ENCODE results near the gene XYLB.

The XYLB gene

DNA sequence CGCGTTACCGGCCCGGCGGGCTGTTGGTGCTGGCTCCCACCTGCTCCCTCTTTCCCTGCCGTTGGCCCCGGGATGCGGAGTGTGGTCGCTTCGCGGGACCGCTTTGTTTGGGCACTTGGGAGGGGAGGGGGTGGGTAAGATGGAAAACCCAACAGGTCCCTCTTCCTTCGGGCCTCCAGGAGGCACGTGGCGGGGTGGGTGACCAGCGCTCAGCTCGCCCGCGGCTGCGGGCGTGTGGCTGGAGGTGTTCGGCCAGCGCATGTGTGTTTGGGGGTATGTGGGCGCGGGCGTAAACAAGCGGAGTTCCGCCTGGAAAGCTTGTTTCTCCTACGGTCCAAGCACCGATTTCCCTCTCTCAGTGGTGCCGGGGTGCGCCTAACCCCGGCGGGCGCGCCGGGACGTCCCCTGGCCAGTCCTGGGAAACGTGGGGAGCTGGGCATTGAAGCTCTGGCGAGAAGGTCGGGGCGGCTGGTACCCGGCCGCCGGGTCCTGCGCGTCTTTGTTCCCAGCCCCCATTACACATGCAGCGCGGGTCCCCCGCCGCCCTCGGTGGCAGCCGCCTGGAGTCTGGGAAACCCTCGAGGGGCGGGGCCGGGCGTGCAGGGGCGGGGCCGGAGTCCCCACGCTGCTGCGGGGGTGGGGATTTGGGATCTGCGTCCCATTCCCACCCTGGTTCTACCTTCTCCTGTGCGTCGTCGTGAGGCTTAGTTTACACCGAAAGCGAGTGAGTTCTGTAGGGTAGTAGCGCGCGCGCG, 108.5 kb downstream of the XYLB start:
- DNase-seq (ENCODE audit: low read depth in 2 of 2) = peak; percentile 17 to 29

DNA sequence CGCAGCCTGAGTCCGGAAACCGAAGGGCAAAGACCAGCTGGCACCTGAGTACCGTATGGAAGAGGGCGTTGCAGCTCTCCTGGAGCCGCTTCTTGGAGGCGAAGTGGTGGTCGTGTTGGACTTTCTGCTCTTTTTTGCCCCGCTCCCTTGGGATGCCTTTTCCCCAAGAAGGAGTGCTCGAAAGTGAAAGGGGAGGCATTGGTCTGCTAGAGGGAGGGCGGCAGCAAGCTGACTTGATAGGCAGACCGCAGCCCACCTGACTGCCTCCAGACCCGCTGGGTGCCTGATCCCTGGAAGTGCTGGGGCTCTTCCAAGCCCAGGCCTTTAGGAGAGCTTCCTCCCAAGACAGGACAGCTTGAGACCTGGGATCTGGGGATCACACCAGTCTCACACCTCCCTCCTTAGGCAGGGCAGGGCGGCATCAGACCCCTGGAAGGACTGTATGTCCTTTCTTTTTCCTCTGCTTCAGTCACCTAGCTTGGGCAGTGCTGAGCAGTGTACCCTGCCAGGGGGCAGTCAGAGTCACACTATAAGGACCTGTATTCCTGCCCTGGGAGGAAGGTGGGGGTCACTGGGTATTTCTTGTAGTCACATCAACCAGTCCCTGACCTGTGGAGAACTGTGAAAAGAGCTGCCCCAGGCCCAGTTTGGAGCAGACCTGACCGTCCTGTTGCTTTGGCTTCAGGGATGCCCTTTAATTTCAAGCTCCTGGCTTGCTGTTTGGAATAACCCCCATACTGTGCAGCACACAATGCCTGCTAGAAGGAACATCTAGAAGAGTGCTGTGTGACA, 109.2 kb downstream of the XYLB start:
- no peak for DNase-seq (ENCODE audit: low read depth in 2 of 2)

DNA sequence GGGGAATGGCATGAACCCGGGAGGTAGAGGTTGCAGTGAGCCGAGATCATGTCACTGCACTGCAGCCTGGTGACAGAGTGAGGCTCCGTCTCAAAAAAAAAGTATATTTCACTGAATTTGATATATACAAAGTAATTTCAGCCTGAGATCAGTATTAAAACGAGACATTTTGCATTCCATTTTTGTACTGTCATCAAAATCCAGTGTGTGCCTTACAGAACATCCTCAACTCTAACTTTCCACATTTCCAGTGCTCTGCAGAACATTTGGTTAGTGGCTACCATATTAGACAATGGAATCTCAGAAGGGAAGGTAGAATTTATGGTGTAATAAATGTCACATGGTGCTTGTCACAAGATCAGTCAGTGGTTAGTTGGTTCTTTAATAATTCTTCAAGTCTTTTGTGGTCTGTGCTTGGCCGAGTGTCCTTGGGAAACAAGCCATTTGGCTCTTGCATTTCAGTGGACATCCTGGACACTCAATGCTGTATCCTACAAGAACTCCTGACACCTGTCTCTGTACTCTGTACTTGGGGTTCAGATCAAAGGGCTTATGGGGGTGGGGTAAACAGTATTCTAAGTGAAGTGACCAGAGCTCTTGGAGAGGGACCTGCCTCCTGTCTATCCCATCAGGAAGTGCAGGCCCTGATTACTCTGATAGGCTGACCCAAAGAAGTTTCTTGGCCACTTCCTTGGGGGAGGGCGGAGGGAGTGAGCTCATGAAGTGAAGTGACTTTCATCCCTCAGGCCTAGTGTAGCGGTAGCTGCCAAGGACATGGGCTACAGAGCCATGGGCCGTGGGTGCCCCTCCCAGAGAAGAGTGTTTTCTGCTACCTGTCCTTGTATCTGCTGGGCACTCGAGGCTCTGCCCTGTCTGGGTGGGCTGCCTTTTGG, 110.8 kb downstream of the XYLB start:
- DNase-seq (ENCODE audit: low read depth in 2 of 2) = no peak

DNA sequence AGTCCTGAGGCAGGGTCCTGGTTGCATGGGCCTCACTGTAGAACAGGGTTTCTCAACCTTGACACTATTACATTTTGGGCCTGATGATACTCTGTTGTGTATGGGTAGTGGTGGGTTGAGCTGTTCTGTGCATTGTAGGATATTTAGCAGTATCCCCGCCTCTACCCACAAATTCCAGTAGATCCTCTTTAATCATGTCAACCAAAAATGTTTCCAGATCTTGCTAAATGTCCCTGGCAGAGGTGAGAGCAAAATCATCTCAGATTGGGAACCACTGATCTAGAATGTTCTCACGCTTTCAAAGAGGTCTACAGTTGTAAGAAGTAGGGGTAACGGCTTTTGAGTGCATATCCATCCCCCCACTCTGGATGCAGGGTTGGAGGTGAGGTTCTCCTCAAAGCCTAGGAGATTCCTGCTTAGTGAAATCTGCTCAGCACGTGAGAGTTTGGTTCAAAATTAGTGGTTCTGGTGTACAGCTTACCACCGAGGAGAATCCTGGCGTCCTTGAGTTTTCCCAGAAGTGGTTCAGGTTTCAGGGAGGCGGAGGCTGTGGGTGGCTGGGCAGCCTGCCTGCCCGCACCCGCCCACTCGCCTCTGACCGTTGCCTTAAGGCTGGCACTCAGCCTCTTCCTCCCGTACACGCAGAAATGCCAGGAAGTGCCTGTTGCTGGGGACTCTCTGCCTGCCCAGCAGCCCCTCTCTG, 112.4 kb downstream of the XYLB start:
- DNase-seq (ENCODE audit: low read depth in 2 of 2) = no peak

DNA sequence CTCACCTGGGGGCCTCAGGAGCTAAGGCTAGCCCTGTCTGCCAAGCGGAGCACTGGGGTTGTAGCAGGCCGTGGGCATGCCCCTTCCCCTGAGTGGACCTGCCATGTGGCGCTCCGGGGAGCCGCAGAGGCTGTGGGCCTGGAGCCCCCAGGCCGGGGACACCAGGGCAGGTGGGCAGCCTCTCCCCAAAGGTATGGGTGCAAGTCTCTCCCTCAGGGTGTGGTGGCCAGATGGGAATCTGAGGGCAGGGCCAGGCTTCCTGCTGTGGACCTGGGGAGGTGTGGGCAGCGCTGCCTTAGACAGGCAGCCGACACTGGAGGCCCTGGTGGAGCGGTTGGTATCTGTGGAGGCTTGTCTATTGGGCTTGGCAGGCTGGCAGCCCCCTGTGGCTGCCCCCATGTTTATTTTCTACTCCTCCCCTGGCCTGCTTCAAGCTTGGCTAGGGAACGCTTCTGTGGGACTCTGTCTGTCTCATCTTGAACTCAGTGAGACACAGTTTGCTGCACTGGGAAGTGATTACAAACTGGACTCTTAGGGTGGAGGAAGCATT, 113.0 kb downstream of the XYLB start:
- no peak for DNase-seq (ENCODE audit: low read depth in 2 of 2)

DNA sequence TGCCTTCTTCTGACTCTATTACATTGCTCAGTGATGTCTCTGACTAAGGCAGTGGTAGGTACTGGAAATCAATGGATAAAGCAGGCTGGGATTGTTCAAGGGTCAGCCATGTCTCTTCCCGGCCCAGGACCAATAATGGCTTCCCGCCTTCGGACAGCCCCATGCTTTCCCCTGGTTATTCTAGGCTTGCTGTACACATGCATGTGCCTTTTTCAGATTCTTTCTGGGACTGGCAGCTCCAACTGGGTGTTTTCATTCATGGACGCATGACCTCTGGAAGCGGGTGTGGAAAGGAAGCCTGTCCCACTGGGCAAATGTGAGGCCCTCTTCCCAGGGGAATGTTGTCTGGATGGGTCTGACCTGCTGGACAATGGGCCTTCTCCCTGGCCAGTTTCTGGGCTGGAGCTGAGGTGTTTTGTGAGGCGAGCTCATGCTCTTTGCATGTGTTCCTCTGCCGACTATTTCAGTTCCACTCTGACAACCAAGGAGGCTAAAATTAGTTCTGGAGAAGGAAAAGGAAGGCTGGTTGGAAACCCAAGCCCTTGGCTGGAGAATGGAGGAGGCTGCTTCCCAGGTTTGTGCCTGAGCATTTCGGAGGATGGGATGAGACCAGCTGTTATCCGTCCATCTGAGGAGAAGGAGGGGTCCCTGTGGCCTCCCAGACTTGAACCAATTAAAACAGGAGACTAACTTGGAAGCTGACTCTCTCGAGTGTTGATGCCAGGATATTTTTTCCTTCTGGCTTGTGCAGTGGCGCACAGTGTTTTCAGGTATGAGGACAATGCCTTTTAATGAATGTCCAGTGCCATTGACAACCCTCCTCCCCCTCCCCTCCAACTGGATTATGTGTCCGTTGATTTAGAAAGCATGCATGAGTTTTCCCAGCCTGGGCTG, 114.0 kb downstream of the XYLB start:
- no peak for DNase-seq (ENCODE audit: low read depth in 2 of 2)

Data from stimulated activated CD4-positive, alpha-beta T cell treated with anti-CD3 and anti-CD28 coated beads, Interleukin-1b, Interleukin-23, amount 100 ng/mL, for 4 hours (primary cell).